HT1080 (cell line): ENCODE results near the gene HEPACAM. TPM values are rescaled to one million over a fixed set of nuclear protein-coding genes. Genes with fewer than 3 reads are reported as not detected.

Experiments
- DNase-seq: peaks from one replicate; pipeline ENCODE4 v3.0.0-alpha.2; 2015; ENCODE audit warnings: low read depth
- total RNA-seq: library from RNA; depleted of rRNA; stranded (reverse); fragments of >200 nt; shearing (Covaris generic); gene quantifications from 2 replicates; pipeline ENCODE4 v1.2.3, GENCODE V29; 2014; rRNA removed

The HEPACAM gene
- total RNA-seq, 1 experiment from 2014 or later, result 0.29 TPM

DNA sequence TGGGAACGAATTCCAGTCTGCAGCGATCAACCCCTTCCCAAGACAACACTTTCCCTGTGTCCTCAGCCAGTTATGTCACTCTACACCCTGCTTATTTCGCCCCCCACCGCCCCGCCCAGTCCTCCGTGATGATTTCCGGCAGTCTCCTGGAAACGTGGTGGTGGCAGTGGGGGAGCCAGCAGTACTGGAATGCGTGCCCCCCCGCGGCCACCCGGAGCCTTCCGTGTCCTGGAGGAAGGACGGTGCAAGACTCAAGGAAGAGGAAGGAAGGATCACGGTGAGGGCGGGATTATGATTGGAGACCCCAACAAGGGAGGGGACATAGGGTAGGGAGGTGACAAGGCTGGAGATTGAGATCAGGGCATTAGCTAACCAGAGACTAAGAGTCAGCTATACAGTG is 66.5 kb downstream of the HEPACAM start:
- DNase-seq, result no peak

Other genes starting within 250 kb of the HEPACAM start
- 9.1 and 17.5 TPM in 2 replicates for gene NRGN, start 196.1 kb downstream of the HEPACAM start, total RNA-seq
- not detected in 2 replicates for gene VSIG2, start 183.8 kb downstream of the HEPACAM start, total RNA-seq
- 0.43 and 0.66 TPM in 2 replicates for gene ESAM, start 173.8 kb downstream of the HEPACAM start, total RNA-seq
- 13.7 and 14.5 TPM in 2 replicates for gene MSANTD2, start 135.6 kb downstream of the HEPACAM start, total RNA-seq
- gene ROBO3, start 70.6 kb downstream of the HEPACAM start, total RNA-seq, result 20.5 and 24.5 TPM in 2 replicates
- gene ROBO4, start 38.2 kb downstream of the HEPACAM start, total RNA-seq, result 21.1 and 25.0 TPM in 2 replicates
- 0.05 TPM in 1 of 2 replicates, not detected in the other for gene HEPN1, start 16.8 kb downstream of the HEPACAM start, total RNA-seq
- gene CCDC15, start 18.2 kb upstream of the HEPACAM start, total RNA-seq, result 7.4 and 8.1 TPM in 2 replicates
- gene SLC37A2, start 127.3 kb upstream of the HEPACAM start, total RNA-seq, result 9.9 and 10.1 TPM in 2 replicates
- 24.9 and 29.8 TPM in 2 replicates for gene TMEM218, start 175.6 kb upstream of the HEPACAM start, total RNA-seq
- 0.10 TPM in 1 of 2 replicates, not detected in the other for gene PKNOX2, start 228.7 kb upstream of the HEPACAM start, total RNA-seq